SH-SY5Y (cell line): ENCODE results near the gene CDCA8.

Experiments
- GATA2 ChIP-seq: IDR thresholded peaks from 2 replicates; pipeline ENCODE4 v1.6.1; 2011; ENCODE audit warnings: mild to moderate bottlenecking, low read depth, low read length
- GATA3 ChIP-seq: IDR thresholded peaks from 2 replicates; pipeline ENCODE4 v1.6.1; 2011; ENCODE audit warnings: low read depth, mild to moderate bottlenecking, low read length, moderate library complexity

Gene CDCA8

DNA sequence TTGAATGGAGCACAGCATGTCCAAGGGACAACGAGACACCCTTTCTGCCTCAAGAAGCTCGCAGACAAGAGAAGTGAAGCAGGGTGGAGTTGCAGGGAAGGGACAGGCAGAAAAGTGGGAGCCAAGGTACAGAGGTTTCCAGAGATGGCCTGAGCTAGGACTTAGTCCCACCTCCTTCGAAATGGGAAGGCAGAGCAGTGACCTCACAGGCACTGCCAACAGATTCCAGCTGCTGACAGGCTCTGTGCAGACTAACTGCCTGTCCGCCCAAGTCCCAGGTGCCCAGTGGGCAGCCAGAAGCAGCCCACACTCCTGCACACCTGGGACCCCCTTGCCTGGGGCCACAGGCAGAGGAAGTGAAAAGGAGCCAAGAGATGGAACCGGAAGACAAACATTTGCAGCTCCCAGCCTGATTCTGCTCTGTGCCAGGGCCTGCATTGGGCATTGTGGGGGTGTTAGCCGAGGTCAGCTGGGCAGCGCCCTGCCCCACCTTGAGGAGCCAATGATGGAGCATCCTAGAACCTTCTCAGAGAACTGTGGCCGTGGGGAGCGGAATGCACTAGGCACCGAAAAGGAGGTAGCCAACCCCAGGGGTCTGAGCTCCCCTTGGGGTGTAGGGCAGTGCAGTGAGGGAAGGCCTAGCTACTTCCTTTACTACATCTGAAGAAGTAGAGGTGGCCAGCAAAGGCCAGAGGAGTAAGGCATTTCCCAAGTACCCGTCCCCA lies 30.1 kb upstream of the CDCA8 start:
- TF ChIP-seq GATA2 (no peak), GATA3 (no peak)

DNA sequence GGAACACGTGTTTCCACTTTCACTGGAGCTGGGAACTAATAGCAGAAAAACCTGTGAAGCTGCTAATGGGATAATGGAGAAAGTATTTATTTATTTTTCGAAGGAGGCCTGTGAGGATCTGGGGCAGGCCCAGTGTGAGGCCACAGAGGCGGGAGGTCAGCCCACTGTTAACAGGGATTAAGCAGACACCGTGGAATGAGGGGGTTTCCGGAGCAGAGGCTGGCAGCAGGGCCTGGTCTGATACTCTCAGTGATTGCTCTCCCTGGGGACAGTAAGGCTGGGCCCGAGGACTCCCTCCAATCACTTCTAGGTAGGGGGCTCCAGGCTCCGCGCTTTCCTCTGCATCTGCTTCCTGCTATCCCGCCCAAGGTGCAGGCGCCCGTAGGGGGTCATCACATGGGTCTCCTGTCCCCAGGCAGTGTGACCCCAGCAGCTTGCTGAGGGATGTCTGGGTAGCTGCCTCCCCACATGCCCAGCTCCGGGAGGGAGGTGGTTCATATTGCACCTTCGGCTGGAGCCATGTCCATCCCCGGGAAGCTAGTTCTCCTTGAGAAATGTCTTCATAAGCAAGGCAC lies 28.8 kb upstream of the CDCA8 start:
- TF ChIP-seq GATA2, result no peak
- TF ChIP-seq GATA3, result no peak

DNA sequence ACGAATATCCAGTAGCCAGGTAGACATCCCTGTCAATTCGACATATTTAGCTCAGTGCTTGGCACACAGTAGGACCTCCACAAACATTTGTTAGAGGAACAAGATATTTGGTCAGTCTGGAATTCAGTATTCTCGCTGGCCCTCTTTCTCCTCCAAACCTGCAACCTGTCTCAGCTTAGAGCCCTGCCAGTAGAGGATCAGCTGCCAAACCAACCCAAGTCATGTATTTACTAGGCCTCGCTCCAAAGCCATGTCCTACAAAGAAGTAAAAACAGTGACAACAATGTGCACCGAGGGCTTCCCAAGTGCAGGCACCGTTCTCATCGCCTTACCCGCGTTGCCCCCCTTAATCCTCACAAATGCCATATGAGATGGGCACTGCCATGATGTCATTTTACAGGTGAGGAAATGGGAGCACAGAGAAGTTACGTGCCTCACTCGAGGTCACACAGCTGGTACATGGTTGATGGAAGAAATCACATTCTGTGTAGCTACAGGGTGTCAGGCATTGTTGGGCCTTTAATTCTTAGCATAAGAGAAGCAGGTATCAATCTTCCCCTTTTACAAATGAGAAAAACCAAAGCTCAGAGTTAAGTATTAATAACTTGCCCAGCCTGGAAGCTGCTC lies 26.0 kb upstream of the CDCA8 start:
- TF ChIP-seq GATA3 (no peak), GATA2 (no peak)

DNA sequence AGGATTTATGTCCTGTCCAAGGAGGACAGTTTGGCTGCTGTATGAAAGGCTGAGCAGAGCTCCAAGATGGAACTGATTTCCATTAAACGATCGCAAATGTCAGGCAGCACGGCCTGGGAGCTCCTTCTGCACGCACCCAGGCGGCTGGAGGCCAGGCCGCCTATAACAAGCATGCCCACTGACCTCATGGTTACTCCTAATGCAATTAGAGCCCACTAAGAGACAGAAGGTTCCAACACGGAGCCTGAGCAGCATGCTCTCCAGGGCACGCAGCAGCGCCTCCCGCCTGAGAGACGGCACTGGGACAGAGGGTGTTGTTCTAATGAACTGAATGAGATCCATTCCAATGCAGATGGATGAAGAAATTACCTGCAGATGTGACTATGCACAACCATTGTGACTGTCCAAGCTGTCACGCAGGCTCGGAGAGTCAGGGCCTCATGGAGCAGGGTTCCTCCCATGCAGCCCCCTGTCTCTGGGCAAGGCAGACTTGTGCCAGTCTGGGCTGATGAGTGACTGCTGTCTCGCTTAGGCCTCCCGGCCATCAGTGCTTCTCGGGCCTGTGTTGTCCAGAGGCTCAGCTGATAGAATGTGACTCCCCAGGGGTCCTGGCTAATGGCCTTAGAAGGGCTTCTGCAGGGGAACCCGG lies 25.2 kb upstream of the CDCA8 start:
- TF ChIP-seq GATA2 (no peak), GATA3 (no peak)

DNA sequence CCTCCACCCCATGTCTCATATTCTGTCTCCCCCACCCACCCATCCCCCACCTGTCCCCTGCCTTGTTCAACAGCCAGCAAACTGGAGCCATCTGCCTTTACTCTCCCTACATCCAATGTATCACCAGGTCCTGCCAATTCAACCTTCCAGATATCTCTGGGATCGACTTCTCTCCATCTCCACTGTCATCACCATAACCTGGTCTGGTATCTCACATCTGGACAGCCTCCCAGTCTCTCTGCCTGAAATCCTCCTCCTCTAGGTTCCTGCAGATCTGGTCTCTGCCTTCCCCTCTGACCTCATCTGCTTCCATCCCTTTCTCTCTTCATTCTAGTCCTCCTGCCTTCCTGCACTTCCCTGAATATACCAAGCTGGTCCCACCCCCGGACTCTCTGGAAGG lies 22.2 kb upstream of the CDCA8 start:
- TF ChIP-seq GATA2 (no peak), GATA3 (no peak)

DNA sequence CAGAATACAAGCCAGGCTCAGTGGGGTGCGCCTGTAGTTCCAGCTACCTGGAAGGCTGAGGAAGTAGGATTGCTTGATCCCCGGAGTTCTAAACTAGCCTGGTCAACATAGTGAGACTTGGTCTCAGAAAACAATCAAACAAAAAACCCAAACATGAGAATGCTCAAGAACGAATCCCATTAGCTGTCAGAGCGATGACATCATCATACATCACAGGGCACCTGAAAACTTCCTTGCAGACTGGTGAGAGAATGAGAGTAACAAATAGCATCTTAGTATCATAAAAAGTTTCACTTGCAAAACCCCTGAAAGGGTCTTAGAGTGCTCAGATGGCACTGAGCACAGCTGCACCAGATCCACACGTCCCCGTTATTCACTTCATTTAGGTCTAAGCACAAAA lies 21.1 kb upstream of the CDCA8 start:
- TF ChIP-seq GATA3 (no peak), GATA2 (no peak)

DNA sequence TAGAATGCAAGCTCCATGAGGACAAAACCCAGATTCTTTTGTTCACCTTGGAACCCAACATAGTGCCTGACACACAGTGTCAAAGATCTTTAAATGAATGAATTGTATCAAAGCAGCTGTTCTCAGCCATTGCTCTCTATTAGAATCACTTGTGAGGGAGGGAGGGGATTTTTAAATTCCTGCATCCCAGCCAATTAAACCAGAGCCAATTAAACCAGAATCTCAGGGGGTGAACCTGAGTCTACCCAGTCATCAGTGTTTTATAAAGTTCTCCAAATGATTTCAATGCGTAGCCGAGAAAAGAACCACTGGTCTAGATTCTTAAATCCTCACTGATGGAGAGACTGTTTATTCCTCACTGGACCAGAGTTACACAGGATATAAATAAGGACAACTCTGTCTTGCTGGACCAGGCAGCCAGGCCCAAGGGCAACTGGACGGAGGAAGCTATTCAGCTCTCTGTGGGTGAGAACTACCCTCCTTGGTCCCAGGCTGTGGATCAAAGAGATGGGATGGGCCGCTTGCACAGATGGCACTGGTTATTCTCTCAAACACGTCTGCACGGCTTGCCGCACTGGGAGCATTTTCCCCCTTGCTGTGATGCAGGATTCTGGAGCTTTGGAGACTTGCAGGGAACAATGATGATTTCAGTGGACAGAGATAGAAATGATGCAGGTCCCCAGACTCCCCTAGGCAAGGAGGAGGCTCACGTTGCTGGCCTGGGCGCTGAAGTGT lies 20.0 kb upstream of the CDCA8 start:
- TF ChIP-seq GATA3 (no peak), GATA2 (no peak)

DNA sequence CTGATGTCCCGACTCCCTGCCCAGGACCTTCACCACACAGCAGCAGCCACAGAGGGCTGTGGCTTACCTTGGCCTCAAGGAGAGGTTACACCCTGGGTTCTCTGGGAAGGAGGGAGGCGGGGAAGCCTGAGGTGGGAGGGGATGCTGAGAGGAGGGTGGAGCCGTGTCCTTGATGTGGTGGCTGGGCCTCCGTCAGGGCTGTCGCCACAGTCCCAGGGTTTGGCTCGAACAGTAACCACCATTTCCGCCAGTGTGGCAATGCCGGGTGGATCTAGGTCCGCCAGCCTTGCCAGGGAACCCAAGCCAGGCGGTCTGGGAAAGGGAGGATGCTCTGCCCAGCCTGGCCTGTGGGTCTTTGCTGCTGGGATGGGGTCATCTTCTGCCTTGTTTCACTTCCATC lies 18.4 kb upstream of the CDCA8 start:
- TF ChIP-seq GATA3 (no peak), GATA2 (no peak)

DNA sequence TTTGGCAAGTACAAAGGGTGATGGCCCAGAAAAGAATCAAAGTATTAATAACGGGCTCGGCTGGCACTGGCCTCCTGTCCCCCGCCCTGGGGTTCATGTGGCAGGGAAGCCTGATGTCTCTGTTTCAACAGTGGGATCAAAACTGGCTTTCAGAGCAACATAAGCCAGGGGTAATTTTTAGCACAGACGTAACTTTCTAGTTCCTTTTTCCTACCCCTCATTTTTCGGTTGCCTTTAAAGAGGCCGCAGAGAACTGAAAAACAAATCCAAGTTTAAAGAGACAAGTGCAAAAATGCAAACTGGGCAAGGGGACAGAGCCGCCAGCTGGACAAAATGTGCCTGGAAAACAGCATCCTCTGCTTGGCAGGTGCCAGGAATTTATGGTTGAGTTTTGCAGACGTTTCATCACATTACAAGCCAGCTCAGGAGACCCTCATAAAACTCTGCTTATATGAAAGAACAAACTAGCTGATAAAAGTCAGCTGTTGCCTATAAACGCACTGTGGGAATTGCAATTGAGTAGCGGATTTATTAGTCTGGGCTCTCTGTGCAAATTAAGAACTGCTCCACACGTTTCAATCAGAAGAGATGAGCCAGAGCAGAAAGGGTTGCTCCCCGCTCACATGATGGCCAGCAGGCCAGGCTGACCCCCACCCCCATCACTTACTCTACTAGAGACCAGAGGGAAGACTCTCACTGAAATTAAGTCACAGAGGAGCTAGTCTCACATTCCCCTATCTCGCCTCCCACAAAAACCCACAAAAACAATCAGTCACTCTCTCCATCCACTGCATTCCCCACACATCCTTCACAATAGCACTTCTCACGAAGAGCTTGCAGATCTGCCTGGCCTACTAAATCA lies 15.8 kb upstream of the CDCA8 start:
- TF ChIP-seq GATA3 (no peak), GATA2 (no peak)

DNA sequence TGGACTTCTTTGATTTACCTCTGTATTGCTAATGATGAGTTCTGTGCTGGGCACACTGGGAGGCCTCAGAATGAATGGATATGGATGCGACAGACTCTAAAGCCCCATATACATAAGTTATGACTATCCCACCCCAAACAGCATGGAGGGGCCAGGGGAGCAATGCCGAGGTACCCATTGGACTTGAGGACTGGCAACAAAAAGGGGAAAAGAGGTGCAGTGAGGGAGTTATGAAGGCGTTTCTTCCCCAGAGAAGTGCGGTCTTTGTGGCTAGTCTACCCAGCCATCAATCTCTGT lies 15.2 kb upstream of the CDCA8 start:
- TF ChIP-seq GATA3, result no peak
- no peak for TF ChIP-seq GATA2

DNA sequence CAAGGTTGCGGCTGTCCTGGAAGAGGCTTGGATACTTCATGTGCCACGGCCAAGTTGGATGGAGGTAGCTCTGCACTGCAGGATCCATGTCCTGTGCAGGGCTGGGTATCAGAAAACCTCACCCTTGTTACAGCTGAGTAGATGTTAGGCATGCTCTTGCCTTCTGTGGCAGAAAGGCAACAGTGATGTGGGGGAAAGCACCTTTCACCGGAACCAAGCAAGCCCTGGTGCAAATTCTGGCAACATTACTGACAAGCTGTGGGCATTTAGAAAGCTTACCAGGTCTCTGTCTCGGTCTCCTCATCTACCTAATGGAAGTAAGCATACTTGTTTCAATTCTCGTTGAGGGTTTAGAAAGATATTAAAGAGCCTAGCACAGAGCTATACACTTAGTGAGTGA lies 14.5 kb upstream of the CDCA8 start:
- TF ChIP-seq GATA2, result no peak
- no peak for TF ChIP-seq GATA3

DNA sequence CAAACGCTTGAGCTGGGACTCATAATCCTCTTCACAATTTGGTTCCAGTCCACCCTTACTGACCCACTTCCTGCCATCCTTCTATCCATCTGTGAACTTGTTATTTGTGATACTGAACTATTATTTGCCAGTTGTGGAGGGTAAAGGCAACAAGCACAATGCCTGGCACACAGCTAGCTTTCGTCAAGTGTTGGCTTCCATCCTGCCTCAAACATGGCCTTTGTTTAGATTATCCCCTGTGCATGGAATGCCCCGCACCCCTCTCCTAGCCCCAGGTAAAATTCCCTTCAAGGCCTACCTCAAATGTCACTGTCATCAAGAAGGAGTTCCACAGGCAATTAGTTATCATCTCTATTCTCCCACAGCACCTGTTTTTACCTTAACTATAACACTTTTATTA lies 11.4 kb upstream of the CDCA8 start:
- no peak for TF ChIP-seq GATA2
- TF ChIP-seq GATA3, result no peak

DNA sequence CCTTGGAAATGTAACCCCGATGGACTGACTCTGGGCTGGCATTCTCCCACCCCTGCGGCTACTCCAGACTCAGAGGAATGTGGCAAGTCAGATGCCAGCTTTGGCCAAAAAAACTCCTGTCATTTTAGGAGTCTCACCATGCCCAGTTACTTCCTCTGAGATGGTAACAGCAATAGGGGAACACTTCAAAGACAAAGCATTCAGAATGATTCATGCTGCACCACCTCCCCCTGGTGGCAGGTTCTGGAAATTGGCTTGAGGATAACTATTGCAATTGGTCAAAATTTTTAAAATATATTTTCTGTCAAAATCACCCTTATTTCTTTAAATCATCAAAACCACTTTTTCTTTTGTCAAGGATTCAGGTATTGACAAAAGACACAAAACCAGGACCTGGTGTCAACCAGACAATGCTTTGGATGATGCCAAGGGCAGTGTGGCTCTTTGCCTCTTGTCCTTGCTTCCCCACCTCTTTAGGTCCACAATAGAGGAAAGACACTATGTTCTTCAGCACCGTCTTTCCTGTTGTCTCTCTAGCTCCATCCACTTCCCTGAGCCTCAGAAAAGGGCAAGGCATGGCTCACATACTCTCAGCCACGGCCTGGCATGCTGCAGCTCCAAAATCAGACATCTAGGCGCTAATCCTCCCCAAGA lies 9.9 kb upstream of the CDCA8 start:
- TF ChIP-seq GATA2 (no peak), GATA3 (no peak)
